Muscle of back (tissue), 11 donors: Measurements from ENCODE around the gene CPNE7. TPM values are rescaled to one million over a fixed set of nuclear protein-coding genes. Genes with fewer than 3 reads are reported as not detected.
"Not testable (repeated sequence)": the region's sequence is repeated elsewhere in the genome, so short reads cannot be mapped to it uniquely, and the experiment has no call there.

Source experiments
- DNase-seq, 3 donors: peaks; one replicate each; pipeline versions ENCODE4 v3.0.0 to v3.0.0-alpha.2; 2013
- polyA plus RNA-seq, 10 donors: library from polyadenylated mRNA; unstranded; fragments of 120-200 nt; gene quantifications; one replicate each; pipeline ENCODE4 v1.2.1, GENCODE V29; 2013; ENCODE audit not compliant: insufficient read length in 10 of 10

CPNE7 gene
- polyA plus RNA-seq, 10 donors, result 0.23 to 0.59 (median 0.33) TPM; not detected in 3

DNA sequence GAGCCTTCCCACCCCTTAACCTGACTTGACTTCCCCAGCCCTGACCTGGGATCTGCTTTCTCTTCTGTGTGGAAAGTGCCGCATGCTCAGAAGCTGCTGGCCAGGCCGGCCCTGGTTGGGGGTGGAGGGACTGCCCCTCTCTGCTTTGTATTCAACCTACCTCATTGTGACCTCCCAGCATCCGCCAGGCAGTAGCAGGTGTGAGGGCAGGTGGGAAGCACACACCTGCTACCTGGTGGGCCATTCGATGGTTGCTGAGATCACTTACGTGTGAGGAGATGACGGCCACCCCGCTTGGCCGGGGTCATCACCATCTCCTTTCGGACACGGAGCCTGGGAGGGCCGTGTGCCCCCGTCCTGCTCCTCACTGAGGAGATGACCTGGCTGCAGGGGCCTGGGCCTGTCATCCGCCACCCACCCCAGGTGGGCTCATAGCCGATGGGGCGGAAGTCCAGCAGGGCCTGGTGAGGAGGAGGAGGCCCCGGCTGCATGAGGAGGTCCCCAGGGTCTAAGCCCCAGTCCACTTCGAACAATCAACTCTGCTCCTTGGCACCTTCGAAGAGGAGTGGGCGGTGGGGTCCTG, 7.1 kb downstream of the CPNE7 start:
- DNase-seq, result no peak

GRCh38 chr16:89583197-89583894, 7.8 kb downstream of the CPNE7 start:
- DNase-seq, result no peak

GRCh38 chr16:89583895-89584644, 8.5 kb downstream of the CPNE7 start:
- DNase-seq, result no peak

- DNase-seq, result no peak
These were observed 9.4 kb downstream of the CPNE7 start for GRCh38 chr16:89584768-89585549.

DNA sequence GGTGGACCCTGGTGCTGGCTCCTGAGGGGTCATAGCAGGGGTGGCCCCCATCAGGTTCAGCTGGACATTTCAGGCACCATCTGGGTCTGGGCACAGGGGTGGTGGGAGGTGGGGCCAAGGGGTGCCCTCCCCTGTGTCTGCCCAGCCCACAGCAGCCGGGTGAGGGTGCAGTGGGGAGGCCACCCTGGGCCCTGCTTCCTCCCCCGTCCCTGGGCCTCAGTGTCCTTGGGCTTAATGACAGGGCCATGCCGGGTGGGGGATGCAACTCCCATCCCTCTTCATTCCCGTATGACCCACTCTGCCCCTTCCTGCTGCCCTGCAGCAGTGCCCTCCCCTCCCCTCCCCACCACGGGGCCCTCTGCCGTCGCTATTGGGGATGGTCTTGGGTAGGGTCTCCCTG, 10.7 kb downstream of the CPNE7 start:
- no peak for DNase-seq

- DNase-seq, result no peak
These were observed 11.3 kb downstream of the CPNE7 start for GRCh38 chr16:89586853-89587252.

DNA sequence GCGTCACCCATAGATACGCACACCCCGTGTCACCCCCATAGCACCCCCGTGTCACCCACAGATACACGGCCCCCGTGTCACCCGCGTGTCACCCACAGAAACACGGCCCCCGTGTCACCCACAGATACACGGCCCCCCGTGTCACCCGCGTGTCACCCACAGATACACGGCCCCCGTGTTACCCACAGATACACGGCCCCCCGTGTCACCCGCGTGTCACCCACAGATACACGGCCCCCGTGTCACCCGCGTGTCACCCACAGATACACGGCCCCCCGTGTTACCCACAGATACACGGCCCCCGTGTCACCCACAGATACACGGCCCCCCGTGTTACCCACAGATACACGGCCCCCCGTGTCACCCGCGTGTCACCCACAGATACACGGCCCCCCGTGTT, 12.1 kb downstream of the CPNE7 start:
- not testable (repeated sequence) for DNase-seq

DNA sequence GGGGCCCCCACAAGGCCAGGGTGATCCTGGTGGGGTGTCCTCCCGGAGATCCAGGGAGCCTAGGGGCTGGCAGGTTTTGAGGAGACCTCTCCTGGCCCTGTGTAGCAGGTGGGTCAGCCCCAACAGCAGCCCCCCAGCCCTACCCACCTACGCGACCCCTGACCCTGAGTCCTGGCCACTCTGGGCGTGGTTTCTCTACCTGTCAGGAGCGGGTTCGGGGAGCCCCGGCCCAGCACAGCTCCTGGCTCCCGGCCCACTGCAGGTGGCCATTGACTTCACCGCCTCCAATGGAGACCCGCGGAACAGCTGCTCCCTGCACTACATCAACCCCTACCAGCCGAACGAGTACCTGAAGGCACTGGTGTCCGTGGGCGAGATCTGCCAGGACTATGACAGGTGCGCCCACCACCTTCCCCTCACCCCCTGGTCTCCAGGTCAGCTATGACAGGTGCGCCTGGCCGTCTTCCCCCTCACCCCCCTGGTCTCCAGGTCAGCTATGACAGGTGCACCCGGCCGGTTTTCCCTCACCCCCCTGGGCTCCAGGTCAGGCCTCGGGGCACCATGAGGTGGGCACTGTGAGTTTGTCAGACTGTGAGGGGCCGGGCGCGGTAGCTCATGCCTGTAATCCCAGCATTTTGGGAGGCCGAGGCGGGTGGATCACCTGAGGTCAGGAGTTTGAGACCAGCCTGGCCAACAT, 13.0 kb downstream of the CPNE7 start:
- no peak for DNase-seq

GRCh38 chr16:89589241-89589926, 13.8 kb downstream of the CPNE7 start:
- DNase-seq, result no peak

- DNase-seq, result no peak
These were observed 18.3 kb downstream of the CPNE7 start for GRCh38 chr16:89593841-89594240.

- no peak for DNase-seq
These were observed 19.9 kb downstream of the CPNE7 start for GRCh38 chr16:89595330-89596060.

- DNase-seq, result no peak
These were observed 20.6 kb downstream of the CPNE7 start for GRCh38 chr16:89596061-89596689.

DNA sequence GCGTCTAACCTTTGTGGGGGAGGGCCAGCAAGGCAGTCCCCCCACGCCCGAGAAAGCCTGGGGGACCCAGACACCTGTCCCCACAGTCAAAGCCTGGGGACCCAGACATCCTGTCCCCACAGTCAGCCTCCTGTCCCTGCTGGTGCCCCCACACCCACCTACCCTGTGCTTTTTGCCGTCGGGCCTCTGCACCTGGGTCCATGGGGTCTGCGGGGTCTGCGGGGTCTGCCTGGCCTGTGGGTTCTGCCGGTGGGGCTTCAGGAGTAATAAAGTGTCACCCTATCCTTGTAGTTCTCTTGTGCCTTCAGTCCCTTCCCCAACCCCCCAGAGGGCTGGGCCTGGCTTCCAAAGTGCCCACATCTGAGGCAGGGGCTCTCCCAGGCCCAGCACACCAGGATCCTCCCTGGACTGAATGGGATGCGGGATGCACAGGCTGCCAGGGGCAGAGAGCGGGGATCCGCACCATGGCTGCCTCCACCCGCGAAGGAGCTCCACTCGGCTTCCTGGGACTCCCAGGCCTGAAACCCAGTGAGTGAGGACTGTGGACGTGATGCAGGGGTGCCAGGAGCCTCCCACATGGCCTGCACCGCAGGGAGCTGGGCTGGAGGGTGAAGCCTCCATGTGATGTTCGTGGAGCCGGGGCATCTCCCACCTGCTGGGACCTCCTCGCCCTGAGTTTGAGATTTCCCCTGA, 21.5 kb downstream of the CPNE7 start:
- DNase-seq, result no peak

DNA sequence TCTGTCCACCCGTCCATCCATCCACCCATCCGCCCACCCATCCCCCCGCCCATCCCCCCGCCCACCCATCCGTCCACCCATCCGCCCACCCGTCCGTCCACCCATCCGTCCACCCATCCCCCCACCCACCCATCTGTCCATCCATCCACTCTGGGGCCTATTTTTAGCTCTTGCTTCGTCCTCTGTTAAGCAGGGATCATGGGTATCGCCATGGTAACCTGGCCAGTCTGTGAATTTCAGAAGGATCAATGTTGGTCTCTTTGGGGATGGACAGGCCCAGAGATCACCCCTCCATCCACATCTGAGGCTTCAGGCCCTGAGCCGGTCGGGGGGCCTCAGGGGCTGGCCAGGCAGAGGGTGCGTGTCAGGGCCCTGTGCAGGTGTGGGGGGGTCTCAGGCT, 22.6 kb downstream of the CPNE7 start:
- DNase-seq, result no peak

GRCh38 chr16:89599451-89599858, 23.9 kb downstream of the CPNE7 start:
- no peak for DNase-seq

DNA sequence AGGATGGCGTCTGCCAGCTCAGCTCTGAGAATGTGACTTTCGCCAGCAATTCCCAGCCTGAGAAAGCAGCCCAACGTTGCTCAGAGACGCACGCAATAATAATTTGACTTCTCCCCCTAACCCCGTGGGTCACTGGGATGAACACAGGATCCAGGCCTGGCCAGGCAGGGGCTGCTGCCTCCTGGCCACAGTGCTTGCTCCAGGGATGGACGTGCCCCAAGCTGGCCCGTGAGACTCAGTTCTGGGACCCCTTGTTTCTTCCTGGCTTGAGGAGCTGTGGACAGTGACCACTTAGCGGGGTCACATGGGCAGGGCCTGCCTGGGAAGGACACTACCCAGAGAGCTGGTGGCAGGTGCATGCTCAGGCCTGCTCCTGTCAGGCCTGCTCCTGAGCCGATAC, 24.3 kb downstream of the CPNE7 start:
- no peak for DNase-seq

- DNase-seq, result no peak
These were observed 24.9 kb downstream of the CPNE7 start for GRCh38 chr16:89600427-89600826.

GRCh38 chr16:89600956-89601355, 25.4 kb downstream of the CPNE7 start:
- no peak for DNase-seq

DNA sequence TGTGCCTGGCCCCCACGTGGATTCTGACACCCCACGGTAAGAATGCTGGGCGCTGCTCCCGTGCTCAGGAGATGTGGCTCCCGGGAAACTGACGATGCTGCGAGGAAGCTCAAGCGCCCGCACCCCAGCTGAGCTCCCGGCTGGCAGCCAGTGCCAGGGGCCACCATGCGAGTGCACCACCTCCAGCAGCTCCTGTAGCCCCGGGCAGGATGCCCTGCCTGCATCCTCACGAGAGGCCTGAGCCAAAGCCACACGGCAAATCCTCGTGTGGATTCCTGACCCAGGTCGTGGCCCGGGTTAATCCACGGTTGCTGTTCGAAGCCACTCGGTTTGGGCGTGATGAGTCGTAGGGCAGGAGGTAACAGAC, 26.3 kb downstream of the CPNE7 start:
- no peak for DNase-seq
